ENCODE data around the gene FGFR2.

FGFR2 gene

DNA sequence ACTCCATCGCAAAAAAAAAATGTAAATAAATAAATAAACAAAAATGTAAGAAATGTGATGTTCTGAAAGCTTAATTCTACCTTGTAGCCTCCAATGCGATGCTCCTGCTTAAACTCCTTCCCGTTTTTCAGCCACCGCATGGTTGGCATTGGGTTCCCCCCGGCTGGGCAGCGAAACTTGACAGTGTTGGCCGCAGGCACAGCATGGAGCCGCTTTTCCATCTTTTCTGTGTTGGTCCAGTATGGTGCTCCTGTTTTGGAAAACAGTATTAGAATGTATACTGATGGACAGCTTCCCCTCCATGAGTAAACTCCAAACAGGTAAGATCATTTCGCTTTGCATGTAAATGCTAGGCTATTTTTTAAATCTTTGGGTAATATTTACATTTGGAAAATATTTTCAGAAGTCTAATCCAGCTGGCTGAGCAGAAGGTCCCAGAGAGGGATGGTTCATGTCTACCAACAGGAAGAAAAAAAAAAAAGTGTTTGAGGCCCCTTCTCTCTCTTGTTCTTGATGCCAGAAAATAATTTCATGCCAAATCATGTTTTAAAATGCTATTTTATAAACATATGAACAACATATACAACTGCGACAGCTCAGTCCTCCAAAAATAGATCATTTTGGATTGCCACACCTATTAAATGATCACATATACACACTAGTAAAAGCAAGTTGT lies 46.9 kb downstream of the FGFR2 start:
- Histone ChIP-seq H3K36me3 (replicated peaks) (peaks cover 54% of the 10 kb centered on the region), H3K9me3 (no peaks in the 10 kb centered on the region), H3K4me3 (no peak overlapping the region), H3K4me1 (peaks cover 46% of the 10 kb centered on the region), H3K27me3 (ENCODE audit: low read depth) (no peaks in the 10 kb centered on the region)
- in situ Hi-C loops (cut with MboI; ENCODE audit: low sequenced_read_pairs), result no loop called here
- DNase-seq (ENCODE audit: low spot score in 2 of 2), result no peak

DNA sequence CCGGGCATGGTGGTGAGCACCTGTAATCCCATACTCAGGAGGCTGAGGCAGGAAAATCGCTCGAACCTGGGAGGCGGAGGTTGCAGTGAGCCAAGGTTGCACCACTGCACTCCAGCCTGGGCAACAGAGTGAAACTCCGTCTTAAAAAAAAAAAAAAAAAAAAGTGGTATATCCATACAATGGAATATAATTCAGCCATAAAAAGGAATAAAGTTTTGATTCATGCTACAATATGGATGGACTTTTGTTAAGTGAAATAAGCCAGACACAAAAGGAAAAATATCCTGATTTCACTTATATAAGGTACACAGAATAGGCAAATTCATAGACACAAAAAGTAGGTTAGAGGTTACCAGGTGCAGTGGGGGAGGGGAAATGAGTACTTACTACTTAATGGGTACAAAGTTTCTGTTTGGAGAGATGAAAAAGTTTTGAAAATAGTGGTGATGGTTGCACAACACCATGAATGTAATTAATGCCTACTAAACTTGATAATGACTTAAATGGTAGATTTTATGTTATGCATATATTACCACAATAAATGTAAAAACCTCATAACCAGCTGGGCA lies 53.9 kb downstream of the FGFR2 start:
- H3K4me3 ChIP-seq, result no peak overlapping the region
- H3K9me3 ChIP-seq, result no peaks in the 10 kb centered on the region
- peaks cover 52% of the 10 kb centered on the region for H3K36me3 ChIP-seq (replicated peaks)
- DNase-seq (ENCODE audit: low spot score in 2 of 2), result no peak
- H3K4me1 ChIP-seq, result peaks cover 29% of the 10 kb centered on the region
- no peaks in the 10 kb centered on the region for H3K27me3 ChIP-seq (ENCODE audit: low read depth)
- in situ Hi-C loops (cut with MboI; ENCODE audit: low sequenced_read_pairs), result no loop called here

GRCh38 chr10:121543545-121543944 lies 54.7 kb downstream of the FGFR2 start:
- peaks cover 29% of the 10 kb centered on the region for H3K4me1 ChIP-seq
- in situ Hi-C loops (cut with MboI; ENCODE audit: low sequenced_read_pairs), result no loop called here

GRCh38 chr10:121541450-121542120 lies 56.7 kb downstream of the FGFR2 start:
- Histone ChIP-seq H3K9me3 (no peaks in the 10 kb centered on the region), H3K4me1 (peaks cover 35% of the 10 kb centered on the region), H3K4me3 (no peak overlapping the region), H3K36me3 (replicated peaks) (peaks cover 57% of the 10 kb centered on the region), H3K27me3 (ENCODE audit: low read depth) (no peaks in the 10 kb centered on the region)
- in situ Hi-C loops (cut with MboI; ENCODE audit: low sequenced_read_pairs), result no loop called here
- peak in 1 of 2 experiments; percentile 68 for DNase-seq (ENCODE audit: low spot score in 2 of 2)

More at GRCh38 chr10:121543545-121543944, 54.7 kb downstream of the FGFR2 start:
- no peak for DNase-seq (ENCODE audit: low spot score in 2 of 2)
- Histone ChIP-seq H3K4me3 (no peak overlapping the region), H3K9me3 (no peaks in the 10 kb centered on the region), H3K27me3 (ENCODE audit: low read depth) (no peaks in the 10 kb centered on the region), H3K36me3 (replicated peaks) (peaks cover 52% of the 10 kb centered on the region)

GRCh38 chr10:121540732-121541395 lies 57.4 kb downstream of the FGFR2 start:
- in situ Hi-C loops (cut with MboI; ENCODE audit: low sequenced_read_pairs), result no loop called here
- Histone ChIP-seq H3K4me1 (peaks cover 39% of the 10 kb centered on the region), H3K9me3 (no peaks in the 10 kb centered on the region), H3K4me3 (no peak overlapping the region), H3K36me3 (replicated peaks) (peaks cover 52% of the 10 kb centered on the region), H3K27me3 (ENCODE audit: low read depth) (no peaks in the 10 kb centered on the region)
- DNase-seq (ENCODE audit: low spot score in 2 of 2), result no peak

- peaks cover 46% of the 10 kb centered on the region for H3K4me1 ChIP-seq
- no peaks in the 10 kb centered on the region for H3K9me3 ChIP-seq
- H3K4me3 ChIP-seq, result no peak overlapping the region
- DNase-seq (ENCODE audit: low spot score in 2 of 2), result no peak
- H3K27me3 ChIP-seq (ENCODE audit: low read depth), result no peaks in the 10 kb centered on the region
- peaks cover 49% of the 10 kb centered on the region for H3K36me3 ChIP-seq (replicated peaks)
- in situ Hi-C loops (cut with MboI; ENCODE audit: low sequenced_read_pairs), result no loop called here
Observed at GRCh38 chr10:121539786-121540185, 58.5 kb downstream of the FGFR2 start.

- H3K4me1 ChIP-seq, result peaks cover 31% of the 10 kb centered on the region
- DNase-seq (ENCODE audit: low spot score in 2 of 2), result peak; percentile 85 to 96
- H3K9me3 ChIP-seq, result no peaks in the 10 kb centered on the region
- peaks cover 45% of the 10 kb centered on the region for H3K36me3 ChIP-seq (replicated peaks)
- H3K4me3 ChIP-seq, result no peak overlapping the region
- in situ Hi-C loops (cut with MboI; ENCODE audit: low sequenced_read_pairs), result no loop called here
- H3K27me3 ChIP-seq (ENCODE audit: low read depth), result no peaks in the 10 kb centered on the region
Observed at GRCh38 chr10:121536310-121536913, 61.8 kb downstream of the FGFR2 start.

GRCh38 chr10:121535381-121535780 lies 62.9 kb downstream of the FGFR2 start:
- H3K36me3 ChIP-seq (replicated peaks), result peaks cover 45% of the 10 kb centered on the region
- no peaks in the 10 kb centered on the region for H3K27me3 ChIP-seq (ENCODE audit: low read depth)

DNA sequence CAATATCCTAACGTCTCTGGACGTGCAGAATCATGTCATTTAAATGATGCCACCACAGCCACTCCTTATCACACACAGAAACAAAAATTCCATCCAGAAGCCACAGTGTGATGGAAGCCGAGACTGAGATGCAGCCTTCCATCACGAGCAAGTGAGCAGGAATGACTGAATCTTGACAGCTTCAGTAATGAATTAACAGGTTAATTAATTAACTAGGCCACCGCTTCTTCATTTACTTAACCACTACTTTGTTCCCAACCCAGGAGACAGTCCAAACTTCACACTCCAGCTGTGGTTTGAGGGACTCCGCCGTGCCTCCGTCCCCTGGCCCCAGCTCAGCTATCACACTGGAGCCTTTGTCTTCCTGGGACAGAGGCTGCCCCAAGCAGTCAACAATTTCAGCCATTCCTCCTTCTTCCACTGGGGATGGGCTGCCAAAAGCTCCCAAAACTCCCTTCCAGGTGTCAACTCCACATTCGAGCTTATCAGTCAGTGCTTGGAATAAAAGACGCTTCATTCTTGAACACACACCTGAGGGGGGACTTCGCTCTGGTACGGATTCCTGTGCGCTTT lies 65.9 kb downstream of the FGFR2 start:
- no peak for DNase-seq (ENCODE audit: low spot score in 2 of 2)
- H3K27me3 ChIP-seq (ENCODE audit: low read depth), result no peaks in the 10 kb centered on the region
- H3K4me3 ChIP-seq, result no peak overlapping the region
- in situ Hi-C loops (cut with MboI; ENCODE audit: low sequenced_read_pairs), result no loop called here
- H3K9me3 ChIP-seq, result no peaks in the 10 kb centered on the region
- peaks cover 23% of the 10 kb centered on the region for H3K36me3 ChIP-seq (replicated peaks)
- peaks cover 36% of the 10 kb centered on the region for H3K4me1 ChIP-seq

More at GRCh38 chr10:121535381-121535780, 62.9 kb downstream of the FGFR2 start:
- Histone ChIP-seq H3K9me3 (no peaks in the 10 kb centered on the region), H3K4me3 (no peak overlapping the region), H3K4me1 (peaks cover 23% of the 10 kb centered on the region)
- DNase-seq (ENCODE audit: low spot score in 2 of 2), result no peak
- in situ Hi-C loops (cut with MboI; ENCODE audit: low sequenced_read_pairs), result no loop called here

GRCh38 chr10:121531830-121532178 lies 66.4 kb downstream of the FGFR2 start:
- no peaks in the 10 kb centered on the region for H3K9me3 ChIP-seq
- H3K4me3 ChIP-seq, result no peak overlapping the region
- in situ Hi-C loops (cut with MboI; ENCODE audit: low sequenced_read_pairs), result no loop called here
- no peaks in the 10 kb centered on the region for H3K27me3 ChIP-seq (ENCODE audit: low read depth)
- DNase-seq (ENCODE audit: low spot score in 2 of 2), result no peak
- peaks cover 22% of the 10 kb centered on the region for H3K36me3 ChIP-seq (replicated peaks)
- peaks cover 37% of the 10 kb centered on the region for H3K4me1 ChIP-seq

- Histone ChIP-seq H3K27me3 (ENCODE audit: low read depth) (no peaks in the 10 kb centered on the region), H3K4me3 (no peak overlapping the region)
- no peak for DNase-seq (ENCODE audit: low spot score in 2 of 2)
Observed at GRCh38 chr10:121531076-121531829, 67.0 kb downstream of the FGFR2 start.

GRCh38 chr10:121530481-121531075 lies 67.7 kb downstream of the FGFR2 start:
- Histone ChIP-seq H3K4me1 (peaks cover 40% of the 10 kb centered on the region), H3K27me3 (ENCODE audit: low read depth) (no peaks in the 10 kb centered on the region), H3K4me3 (no peak overlapping the region), H3K9me3 (no peaks in the 10 kb centered on the region), H3K36me3 (replicated peaks) (peaks cover 29% of the 10 kb centered on the region)
- in situ Hi-C loops (cut with MboI; ENCODE audit: low sequenced_read_pairs), result no loop called here
- DNase-seq (ENCODE audit: low spot score in 2 of 2), result no peak

More at GRCh38 chr10:121531076-121531829, 67.0 kb downstream of the FGFR2 start:
- peaks cover 40% of the 10 kb centered on the region for H3K4me1 ChIP-seq
- H3K36me3 ChIP-seq (replicated peaks), result peaks cover 26% of the 10 kb centered on the region
- in situ Hi-C loops (cut with MboI; ENCODE audit: low sequenced_read_pairs), result no loop called here
- no peaks in the 10 kb centered on the region for H3K9me3 ChIP-seq
